HEK293T (cell line): ENCODE measurements around the gene MDH2.
"Not testable (repeated sequence)": the region's sequence is repeated elsewhere in the genome, so short reads cannot be mapped to it uniquely, and the experiment has no call there.

Experiments used
- CTCF ChIA-PET: fragments of 350-600 bp; formaldehyde crosslinking; extraction: SDS; loops from one replicate; lab custom pipeline; 2021; ENCODE audit warnings: antibody characterized with exemption, inconsistent platforms; lab: Yijun Ruan, JAX
- POLR2A ChIA-PET: fragments of 350-600 bp; formaldehyde crosslinking; extraction: SDS; loops from one replicate; lab custom pipeline; 2020; ENCODE audit warnings: antibody characterized with exemption, inconsistent platforms; lab: Yijun Ruan, JAX
- DNase-seq: peaks from one replicate; pipeline ENCODE4 v3.0.0; 2012; ENCODE audit warnings: mixed read lengths; ENCODE audit errors: extremely low spot score
- ARNT ChIP-seq: fragments of 450-650 bp; IDR thresholded peaks from 2 replicates; pipeline ENCODE4 v1.6.1; 2017; ENCODE audit warnings: mild to moderate bottlenecking
- BHLHE40 ChIP-seq: fragments of 450-650 bp; IDR thresholded peaks from 2 replicates; pipeline ENCODE4 v1.6.1; 2016; ENCODE audit warnings: mild to moderate bottlenecking, moderate library complexity, borderline replicate concordance
- CTBP1 ChIP-seq: fragments of 450-650 bp; IDR thresholded peaks from 2 replicates; pipeline ENCODE4 v1.6.1; 2016; ENCODE audit warnings: borderline replicate concordance
- ELF4 ChIP-seq: fragments of 450-650 bp; IDR thresholded peaks from 2 replicates; pipeline ENCODE4 v1.6.1; 2017; ENCODE audit warnings: antibody characterized with exemption
- FOXA1 ChIP-seq: fragments of 450-650 bp; IDR thresholded peaks from 2 replicates; pipeline ENCODE4 v1.6.1; 2016; ENCODE audit warnings: mild to moderate bottlenecking
- FOXK2 ChIP-seq: fragments of 450-650 bp; IDR thresholded peaks from 2 replicates; pipeline ENCODE4 v1.6.1; 2016; ENCODE audit warnings: mild to moderate bottlenecking
- FOXM1 ChIP-seq: fragments of 450-650 bp; IDR thresholded peaks from 2 replicates; pipeline ENCODE4 v1.6.1; 2017; ENCODE audit warnings: mild to moderate bottlenecking, borderline replicate concordance
- HDGF ChIP-seq: fragments of 450-650 bp; IDR thresholded peaks from 2 replicates; pipeline ENCODE4 v1.6.1; 2017; ENCODE audit warnings: antibody characterized with exemption, borderline replicate concordance
- L3MBTL2 ChIP-seq: fragments of 450-650 bp; conservative IDR thresholded peaks from 2 replicates; pipeline ENCODE4 v1.6.1; 2016; ENCODE audit warnings: mild to moderate bottlenecking
- LEF1 ChIP-seq: fragments of 450-650 bp; IDR thresholded peaks from 2 replicates; pipeline ENCODE4 v1.6.1; 2017; ENCODE audit warnings: mild to moderate bottlenecking, borderline replicate concordance
- NFRKB ChIP-seq: fragments of 450-650 bp; IDR thresholded peaks from 2 replicates; pipeline ENCODE4 v1.6.1; 2016; ENCODE audit warnings: mild to moderate bottlenecking, moderate library complexity
- PKNOX1 ChIP-seq: fragments of 450-650 bp; IDR thresholded peaks from 2 replicates; pipeline ENCODE4 v1.6.1; 2016
- SP1 ChIP-seq: fragments of 450-650 bp; IDR thresholded peaks from 2 replicates; pipeline ENCODE4 v1.6.1; 2017
- SUZ12 ChIP-seq: fragments of 450-650 bp; IDR thresholded peaks from 2 replicates; pipeline ENCODE4 v1.6.1; 2016; ENCODE audit warnings: mild to moderate bottlenecking
- TARDBP ChIP-seq: fragments of 450-650 bp; IDR thresholded peaks from 2 replicates; pipeline ENCODE4 v1.6.1; 2016
- ZNF384 ChIP-seq: fragments of 450-650 bp; IDR thresholded peaks from 2 replicates; pipeline ENCODE4 v1.6.1; 2016

MDH2 gene

DNA sequence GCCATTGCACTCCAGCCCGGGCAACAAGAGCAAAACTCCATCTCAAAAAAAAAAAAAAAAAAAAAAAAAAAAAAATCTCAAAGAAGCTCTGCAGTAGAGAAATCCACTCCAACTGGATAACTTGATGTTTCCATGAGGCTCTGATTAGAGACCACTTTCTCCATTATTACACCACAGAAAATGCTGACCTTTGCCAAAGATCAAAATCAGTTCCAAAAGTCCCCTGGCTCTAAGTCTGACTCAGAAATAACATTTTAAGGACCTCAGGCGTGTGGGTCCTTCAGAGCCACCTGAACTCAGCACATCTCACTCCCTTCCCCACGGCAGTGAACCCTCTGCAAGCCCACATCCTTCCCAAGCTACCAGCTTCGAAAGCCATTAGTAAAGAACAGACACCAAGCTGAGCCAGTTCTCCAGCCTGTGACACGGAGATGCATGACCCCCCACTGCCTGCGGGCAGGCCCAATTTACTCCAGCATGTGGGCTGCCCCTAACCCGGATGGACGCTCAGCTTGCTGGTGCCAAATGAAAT is 39.7 kb upstream of the MDH2 start:
- TF ChIP-seq L3MBTL2 = no peak
- TF ChIP-seq FOXA1 = no peak
- no peak for TF ChIP-seq ARNT
- TF ChIP-seq HDGF = no peak
- TF ChIP-seq LEF1 = no peak
- no peak for TF ChIP-seq FOXK2
- TF ChIP-seq SP1 = no peak
- TF ChIP-seq SUZ12 = no peak
- TF ChIP-seq PKNOX1 = no peak
- no peak for TF ChIP-seq FOXM1
- no peak for TF ChIP-seq ZNF384
- no peak for TF ChIP-seq TARDBP
- TF ChIP-seq NFRKB = no peak
- no peak for TF ChIP-seq CTBP1
- no peak for TF ChIP-seq ELF4
- TF ChIP-seq BHLHE40 = no peak
- CTCF ChIA-PET = interaction anchor here (1.2 kb wide), 1 partner anchor 12 kb away, joined by 3 read pairs; no protein-coding TSS in a partner anchor
- POLR2A ChIA-PET = no interaction called here
- DNase-seq = no peak

DNA sequence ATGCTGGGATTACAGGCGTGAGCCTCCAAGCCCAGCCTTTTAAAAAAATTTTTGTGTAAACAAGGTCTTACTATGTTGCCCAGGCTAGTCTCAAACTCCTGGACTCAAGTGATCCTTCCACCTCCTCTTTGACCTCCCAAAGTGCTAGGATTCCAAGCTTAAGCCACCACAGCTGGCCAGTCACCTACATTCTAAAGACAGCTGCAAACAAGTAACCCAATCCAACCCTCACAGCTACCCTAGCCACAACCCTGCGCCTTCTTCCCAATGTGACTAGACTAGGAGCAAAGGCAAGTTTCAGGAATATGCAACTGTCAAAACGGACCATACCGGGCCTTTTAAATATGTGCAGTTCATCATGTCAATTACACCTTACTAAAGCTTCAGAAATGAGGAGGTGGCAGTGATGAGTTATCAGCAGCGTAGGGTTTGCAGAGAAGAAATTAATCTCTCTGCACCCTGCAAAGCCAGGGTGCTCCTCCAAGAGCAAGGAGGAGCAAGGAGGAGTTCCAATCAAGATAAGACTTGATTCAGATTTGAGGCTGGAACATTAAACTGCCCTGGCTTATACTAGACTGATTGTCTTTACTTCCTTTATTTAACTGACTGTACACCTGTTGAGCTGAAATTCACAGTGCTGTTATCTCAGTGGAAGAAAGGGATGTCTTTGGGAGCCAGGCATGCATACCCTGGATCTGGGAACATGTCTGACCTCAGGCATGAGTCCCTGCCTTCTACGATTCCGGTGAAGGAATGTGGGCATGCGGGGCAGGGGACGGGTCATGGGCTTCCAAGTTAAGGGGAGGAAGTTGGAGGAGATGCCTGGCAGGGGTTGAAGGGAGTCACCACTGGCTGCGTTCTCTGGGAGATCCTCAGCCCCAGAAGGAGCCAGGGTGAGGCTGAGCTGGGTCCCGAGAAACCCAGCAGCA is 38.0 kb upstream of the MDH2 start:
- TF ChIP-seq FOXM1 (no peak), ARNT (no peak), L3MBTL2 (no peak), ELF4 (no peak), HDGF (no peak), FOXA1 (no peak)
- DNase-seq = no peak
- ChIA-PET CTCF (no interaction called here), POLR2A (no interaction called here)

DNA sequence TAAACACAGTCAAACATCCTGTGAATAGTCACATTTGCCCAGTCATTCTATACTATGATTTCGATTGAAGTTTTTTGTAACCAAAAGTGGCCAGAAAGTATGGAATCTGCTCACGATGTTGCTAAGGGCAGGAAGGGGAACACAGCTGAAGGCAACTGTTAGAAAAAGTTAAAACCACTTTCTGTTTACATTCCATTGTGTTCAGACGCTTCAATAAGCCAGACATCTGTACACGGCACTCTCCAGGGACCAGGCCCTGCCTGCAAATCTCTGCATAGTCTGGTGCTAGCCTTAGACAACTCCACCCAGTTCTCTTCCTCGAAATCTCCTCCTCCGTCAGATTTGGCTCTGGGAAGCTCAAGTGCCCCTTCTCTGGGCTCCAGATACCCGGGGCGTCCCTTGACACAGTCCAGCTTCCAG is 36.5 kb upstream of the MDH2 start:
- POLR2A ChIA-PET = no interaction called here
- no peak for DNase-seq
- no peak for TF ChIP-seq SUZ12
- no peak for TF ChIP-seq FOXK2
- no peak for TF ChIP-seq PKNOX1
- TF ChIP-seq FOXM1 = no peak
- TF ChIP-seq NFRKB = no peak
- TF ChIP-seq CTBP1 = no peak
- no peak for TF ChIP-seq ZNF384
- no peak for TF ChIP-seq L3MBTL2
- CTCF ChIA-PET = interaction anchor here (1.4 kb wide), 1 partner anchor 9 kb away, joined by 6 read pairs; no protein-coding TSS in a partner anchor

GRCh38 chr7:76016191-76016947 is 31.5 kb upstream of the MDH2 start:
- no peak for DNase-seq
- CTCF ChIA-PET = no interaction called here
- TF ChIP-seq HDGF (no peak), TARDBP (no peak), L3MBTL2 (no peak), CTBP1 (no peak), FOXM1 (no peak), SP1 (no peak), ARNT (no peak), ZNF384 (no peak)
- POLR2A ChIA-PET = interaction anchor here (1.2 kb wide), 1 partner anchor 31 kb away, joined by 3 read pairs; the partner anchor contains the start of genes MDH2 and STYXL1

GRCh38 chr7:76018520-76018919 is 29.4 kb upstream of the MDH2 start:
- DNase-seq, POLR2A ChIA-PET: not testable (repeated sequence)
- CTCF ChIA-PET = interaction anchor here (2.7 kb wide), 1 partner anchor 152 kb away, joined by 32 read pairs; no protein-coding TSS in a partner anchor

DNA sequence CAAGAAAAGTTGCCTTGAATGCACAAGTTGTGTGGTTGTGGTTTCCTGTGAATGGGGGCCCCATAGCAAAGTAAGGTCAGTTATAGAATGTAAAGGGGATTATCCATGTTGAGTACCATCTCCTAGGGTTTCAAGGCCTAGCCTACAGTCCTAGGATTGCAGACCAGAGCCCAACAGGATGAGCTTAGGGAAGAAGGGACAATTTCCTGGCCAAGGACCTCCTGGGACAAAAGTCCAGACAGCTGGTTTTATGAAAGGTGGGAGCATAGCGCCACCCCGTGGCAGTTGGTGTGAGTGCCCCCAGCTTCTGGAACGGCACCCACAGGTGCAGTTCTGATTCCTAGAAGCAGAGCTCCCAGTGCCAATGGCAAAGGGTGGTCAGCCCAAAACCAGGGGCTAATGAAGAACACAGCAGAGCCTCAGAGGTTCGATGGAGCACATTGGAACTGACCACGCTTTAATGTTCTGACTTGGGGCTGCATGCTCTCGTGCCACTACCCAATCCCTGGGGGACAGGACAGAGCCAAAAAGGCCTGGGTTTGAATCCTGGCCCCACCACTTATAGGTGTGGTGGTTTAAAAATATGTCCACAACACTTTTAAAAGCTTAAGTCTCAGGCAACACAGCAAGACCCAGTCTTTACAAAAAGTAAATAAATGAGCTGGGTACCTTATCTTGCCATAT is 27.7 kb upstream of the MDH2 start:
- ChIA-PET POLR2A (interaction anchor here (0.5 to 1.5 kb wide), 3 partner anchors 21 to 154 kb away, joined by 3 to 7 read pairs (median 3); partner anchors contain the start of genes MDH2 and STYXL1), CTCF (interaction anchor here (0.6 to 2.7 kb wide), 11 partner anchors 9 to 156 kb away, joined by 3 to 32 read pairs (median 3); no protein-coding TSS in a partner anchor)
- DNase-seq = peak; percentile 82
- TF ChIP-seq PKNOX1 = no peak
- TF ChIP-seq LEF1 = no peak
- no peak for TF ChIP-seq BHLHE40
- TF ChIP-seq FOXA1 = no peak
